Endothelial cell of umbilical vein (primary cell): ENCODE results near the gene FAM193A. TPM values are rescaled to one million over a fixed set of nuclear protein-coding genes. Genes with fewer than 3 reads are reported as not detected.

Source experiments
- BruUV-seq: library from RNA; stranded (reverse); fragments of 400-500 nt; replicated peaks from 2 replicates; lab custom pipeline; 2021; lab: Mats Ljungman, UMichigan
- CTCF ChIA-PET: fragments of 300-600, 350-600 bp; sonication (Branson Sonifier 250); formaldehyde crosslinking; loops from one replicate; lab custom pipeline; 2021; ENCODE audit warnings: antibody characterized with exemption, inconsistent platforms; lab: Charles Lee
- POLR2A ChIA-PET: fragments of 300-600, 350-600 bp; sonication (Branson Sonifier 250); formaldehyde crosslinking; loops from one replicate; lab custom pipeline; 2021; ENCODE audit warnings: antibody characterized with exemption, inconsistent platforms; lab: Charles Lee
- DNase-seq: peaks from one replicate; pipeline ENCODE4 v3.0.0-alpha.2; 2011; ENCODE audit warnings: low read depth, low spot score
- FAIRE-seq: peaks from 2 replicates; lab custom pipeline; 2011; peaks lifted over from hg19 to GRCh38; lab: Jason Lieb, UNC
- H2AFZ ChIP-seq: 2 replicates; pipeline ENCODE4 v1.6.0; 2012; ENCODE audit warnings: low read depth, low read length, control low read depth, inconsistent platforms
- H3K27ac ChIP-seq: 2 replicates; pipeline ENCODE4 v1.5.1; 2011; ENCODE audit warnings: low read depth, mild to moderate bottlenecking, control low read depth, low read length, moderate library complexity; ENCODE audit not compliant: insufficient read depth
- H3K27me3 ChIP-seq, 2 experiments: 2 replicates each; pipeline versions ENCODE4 v1.6.0 to v1.6.1; 2011; ENCODE audit warnings: low read length in 2 of 2, mixed read lengths in 1 of 2; ENCODE audit not compliant: control insufficient read depth in 2 of 2, insufficient read depth in 2 of 2
- H3K36me3 ChIP-seq, 2 experiments: 2 replicates in 1 of 2; 3 replicates in 1 of 2; pipeline ENCODE4 v1.5.1; 2011; ENCODE audit warnings: low read length in 2 of 2, mild to moderate bottlenecking in 1 of 2, moderate library complexity in 1 of 2; ENCODE audit not compliant: control insufficient read depth in 2 of 2, insufficient read depth in 2 of 2; ENCODE audit errors: extremely low read depth in 1 of 2
- H3K4me1 ChIP-seq: 3 replicates; pipeline ENCODE4 v1.5.1; 2011; ENCODE audit warnings: mild to moderate bottlenecking, low read length; ENCODE audit not compliant: control insufficient read depth, insufficient read depth; ENCODE audit errors: extremely low read depth
- H3K4me2 ChIP-seq: 2 replicates; pipeline ENCODE4 v1.6.1; 2011; ENCODE audit warnings: low read length, control low read depth, mixed read lengths; ENCODE audit not compliant: insufficient read depth
- H3K4me3 ChIP-seq, 3 experiments: fragments of 200-600 bp in 1 of 3; sonication (generic), shearing (Covaris generic) in 1 of 3; replicated peaks in 1 of 3; 2 replicates each; pipeline ENCODE4 v1.5.1; 2011 to 2016; ENCODE audit warnings: control low read depth in 3 of 3, low read length in 3 of 3, mild to moderate bottlenecking in 2 of 3, inconsistent platforms in 1 of 3, low read depth in 1 of 3, moderate library complexity in 1 of 3; ENCODE audit not compliant: insufficient read depth in 1 of 3
- H3K79me2 ChIP-seq: 2 replicates; pipeline ENCODE4 v1.6.0; 2012; ENCODE audit warnings: low read length, inconsistent platforms; ENCODE audit not compliant: control insufficient read depth, insufficient read depth
- H3K9ac ChIP-seq: replicated peaks from 2 replicates; pipeline ENCODE3; 2011; ENCODE audit warnings: low read length, control low read depth; ENCODE audit not compliant: insufficient read depth; ENCODE audit errors: extremely low read depth
- H3K9me1 ChIP-seq: replicated peaks from 3 replicates; pipeline ENCODE4 v1.6.0; 2011; ENCODE audit warnings: mild to moderate bottlenecking, low read length; ENCODE audit not compliant: control insufficient read depth, insufficient read depth; ENCODE audit errors: extremely low read depth
- H3K9me3 ChIP-seq: replicated peaks from 2 replicates; pipeline ENCODE4 v1.5.1; 2012; ENCODE audit warnings: low read length, inconsistent platforms; ENCODE audit not compliant: control insufficient read depth, insufficient read depth
- H4K20me1 ChIP-seq: replicated peaks from 2 replicates; pipeline ENCODE3; 2011; ENCODE audit warnings: mild to moderate bottlenecking, low read length; ENCODE audit not compliant: control insufficient read depth, insufficient read depth; ENCODE audit errors: extremely low read depth
- FOS ChIP-seq: IDR thresholded peaks from 2 replicates; pipeline ENCODE4 v1.6.1; 2011; ENCODE audit warnings: mild to moderate bottlenecking, low read length, moderate library complexity, borderline replicate concordance; ENCODE audit not compliant: insufficient read depth
- GATA2 ChIP-seq: IDR thresholded peaks from 2 replicates; pipeline ENCODE4 v1.7.0; 2011; ENCODE audit warnings: low read depth, mild to moderate bottlenecking, moderate library complexity, mixed read lengths, low read length; ENCODE audit not compliant: insufficient read length, insufficient read depth
- JUN ChIP-seq: IDR thresholded peaks from 2 replicates; pipeline ENCODE4 v1.6.1; 2011; ENCODE audit warnings: borderline replicate concordance, low read depth; ENCODE audit not compliant: insufficient read length, insufficient read depth
- MYC ChIP-seq: IDR thresholded peaks from one replicate; pipeline ENCODE4 v1.6.1; 2011; ENCODE audit warnings: mild to moderate bottlenecking, low read depth, low read length
- dilution Hi-C: fragments of 300-500 bp; cut with MboI; formaldehyde crosslinking; loops from one replicate; pipeline ENCODE4 v1.15.0; 2019; ENCODE audit warnings: low sequenced_read_pairs; ENCODE audit not compliant: extremely low pct_ligation_motif_present
- intact Hi-C: fragments of 100-400 bp; cut with micrococcal nuclease; formaldehyde crosslinking; loops from one replicate; pipeline ENCODE4 v1.10.0; 2022
- polyA plus RNA-seq, 4 experiments: library from polyadenylated mRNA; depleted of rRNA in 3 of 4; stranded (reverse) in 3 of 4; unstranded in 1 of 4; fragments of >200 nt; gene quantifications; 2 replicates each; pipeline versions ENCODE4 v1.2.1 to v1.2.3, GENCODE V29; 2011 to 2012; ENCODE audit warnings: missing spikeins in 1 of 4
- total RNA-seq: library from RNA; stranded (reverse); gene quantifications from 2 replicates; pipeline ENCODE4 v1.2.3, GENCODE V29; 2021

FAM193A gene
- total and polyA plus RNA-seq, 2 donors (not counting 3 experiments of a cell fraction or from before 2014, with no cell fraction given), result 12.3 to 32.1 TPM

- intact Hi-C loops (no loop called here), dilution Hi-C loops (no loop called here)
- POLR2A ChIA-PET, result no interaction called here
- H3K4me1 ChIP-seq, result no peaks in the 10 kb centered on the region
- no peaks in the 10 kb centered on the region for H3K9me3 ChIP-seq
- no peak overlapping the region for H3K27ac ChIP-seq
- H3K79me2 ChIP-seq, result no peaks in the 10 kb centered on the region
- FAIRE-seq, result no peak
- no peak overlapping the region for H3K4me2 ChIP-seq
- H3K4me3 ChIP-seq, result no peak overlapping the region
- BruUV-seq, result no TSS peak
- no peaks in the 10 kb centered on the region for H4K20me1 ChIP-seq
- no peaks in the 10 kb centered on the region for H3K27me3 ChIP-seq
- TF ChIP-seq JUN (no peak), FOS (no peak), GATA2 (no peak)
- DNase-seq, result no peak
- no peak overlapping the region for H2AFZ ChIP-seq
- peaks cover 5 to 19% of the 10 kb centered on the region in 2 experiments for H3K36me3 ChIP-seq
- CTCF ChIA-PET, result no interaction called here
- H3K9ac ChIP-seq, result no peak overlapping the region
- no peaks in the 10 kb centered on the region for H3K9me1 ChIP-seq
Measured at GRCh38 chr4:2651546-2651945, 115.1 kb downstream of the FAM193A start.

GRCh38 chr4:2651998-2652397, 115.6 kb downstream of the FAM193A start:
- BruUV-seq, result no TSS peak
- no peak for DNase-seq
- Histone ChIP-seq H3K4me2 (no peak overlapping the region), H4K20me1 (no peaks in the 10 kb centered on the region), H3K9me3 (no peaks in the 10 kb centered on the region), H3K4me3 (no peak overlapping the region), H3K27ac (no peak overlapping the region), H3K9ac (no peak overlapping the region), H2AFZ (no peak overlapping the region), H3K79me2 (no peaks in the 10 kb centered on the region), H3K4me1 (no peaks in the 10 kb centered on the region), H3K27me3 (no peaks in the 10 kb centered on the region), H3K9me1 (no peaks in the 10 kb centered on the region), H3K36me3 (peaks cover 2 to 15% of the 10 kb centered on the region in 2 experiments)
- ChIA-PET POLR2A (no interaction called here), CTCF (no interaction called here)
- intact Hi-C loops, result no loop called here
- dilution Hi-C loops, result no loop called here
- no peak for TF ChIP-seq MYC
- TF ChIP-seq FOS, result no peak
- FAIRE-seq, result no peak
